Activated T-cell treated with anti-CD3 and anti-CD28 coated beads, Interleukin-2, amount 50 U/mL, for 72 hours (primary cell): ENCODE data around the gene TMEM260. TPM values are rescaled to one million over a fixed set of nuclear protein-coding genes. Genes with fewer than 3 reads are reported as not detected.

Experiments used
- ATAC-seq, 2 donors: fragments of 150-1000 bp; cut with Tn5 transposase; replicated peaks in 1 of 2; 2 replicates each; pipeline ENCODE4 v1.10.0; 2021; ENCODE audit warnings: moderate library complexity in 2 of 2, mild to moderate bottlenecking in 1 of 2
- DNase-seq, 2 donors: peaks; one replicate each; pipeline ENCODE4 v3.0.0; 2021 to 2022; ENCODE audit warnings: mixed read lengths in 1 of 2
- H3K27ac Mint-ChIP-seq: one replicate; pipeline ENCODE4 v1.8.0; 2022; ENCODE audit warnings: mild to moderate bottlenecking, moderate library complexity, mixed read lengths
- H3K27me3 Mint-ChIP-seq: one replicate; pipeline ENCODE4 v1.8.0; 2022; ENCODE audit warnings: low read depth, mixed read lengths
- H3K36me3 Mint-ChIP-seq, 2 donors: one replicate each; pipeline ENCODE4 v1.8.0; 2022; ENCODE audit warnings: mixed read lengths in 2 of 2, mild to moderate bottlenecking in 1 of 2; ENCODE audit not compliant: insufficient read depth in 2 of 2
- H3K4me1 Mint-ChIP-seq: one replicate; pipeline ENCODE4 v1.8.0; 2022; ENCODE audit warnings: low read depth, mixed read lengths
- H3K4me3 Mint-ChIP-seq, 2 donors: one replicate each; pipeline ENCODE4 v1.8.0; 2022; ENCODE audit warnings: mild to moderate bottlenecking in 2 of 2, mixed read lengths in 2 of 2, moderate library complexity in 2 of 2
- H3K9me3 Mint-ChIP-seq, 2 donors: one replicate each; pipeline ENCODE4 v1.8.0; 2022; ENCODE audit warnings: mixed read lengths in 2 of 2
- total RNA-seq, 2 donors: library from RNA; stranded (reverse); gene quantifications; one replicate each; pipeline ENCODE4 v1.2.3, GENCODE V29; 2022

The TMEM260 gene
- total RNA-seq, 2 donors from 2014 or later, result 14.2 to 15.0 TPM

- H3K4me1 Mint-ChIP-seq, result no peaks in the 10 kb centered on the region
- H3K27me3 Mint-ChIP-seq, result no peaks in the 10 kb centered on the region
- H3K4me3 Mint-ChIP-seq, result no peak overlapping the region
- no peak overlapping the region for H3K27ac Mint-ChIP-seq
- DNase-seq (no peak), ATAC-seq (no peak)
- H3K36me3 Mint-ChIP-seq, result peaks cover 13 to 23% of the 10 kb centered on the region in 2 donors
- H3K9me3 Mint-ChIP-seq, result peaks cover 3% of the 10 kb centered on the region in 2 donors
Measured at GRCh38 chr14:56630707-56631106, 51.1 kb downstream of the TMEM260 start.

DNA sequence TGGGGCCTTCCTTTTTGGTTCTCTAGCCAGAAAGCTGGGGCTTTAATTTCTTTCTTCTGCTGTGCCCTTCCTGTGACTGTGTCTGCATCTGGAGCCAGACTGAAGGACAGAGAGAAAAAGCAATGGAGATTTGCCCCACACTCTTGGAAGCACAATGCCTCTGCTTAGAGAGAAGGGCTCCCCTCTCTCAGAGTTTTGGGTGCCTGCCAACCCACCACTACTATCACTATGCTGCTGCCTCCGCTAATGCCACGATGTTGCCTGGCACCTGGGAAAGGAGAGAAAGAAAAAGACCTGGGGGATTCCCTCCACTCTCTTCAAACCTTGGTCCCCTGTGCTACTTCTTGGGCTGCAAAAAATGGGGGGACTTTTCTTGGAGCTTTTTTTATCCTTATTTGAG is 52.6 kb downstream of the TMEM260 start:
- H3K27ac Mint-ChIP-seq, result no peak overlapping the region
- DNase-seq (no peak), ATAC-seq (no peak)
- H3K4me3 Mint-ChIP-seq, result no peak overlapping the region
- peaks cover 15 to 31% of the 10 kb centered on the region in 2 donors for H3K36me3 Mint-ChIP-seq
- H3K27me3 Mint-ChIP-seq, result no peaks in the 10 kb centered on the region
- H3K4me1 Mint-ChIP-seq, result no peaks in the 10 kb centered on the region
- H3K9me3 Mint-ChIP-seq, result peaks cover 3% of the 10 kb centered on the region in 2 donors

GRCh38 chr14:56633544-56633943 is 53.9 kb downstream of the TMEM260 start:
- peaks cover 3% of the 10 kb centered on the region in 2 donors for H3K9me3 Mint-ChIP-seq
- H3K4me3 Mint-ChIP-seq, result no peak overlapping the region
- no peaks in the 10 kb centered on the region for H3K4me1 Mint-ChIP-seq
- peaks cover 16 to 34% of the 10 kb centered on the region in 2 donors for H3K36me3 Mint-ChIP-seq
- no peak overlapping the region for H3K27ac Mint-ChIP-seq
- H3K27me3 Mint-ChIP-seq, result no peaks in the 10 kb centered on the region
- ATAC-seq (no peak), DNase-seq (no peak)

DNA sequence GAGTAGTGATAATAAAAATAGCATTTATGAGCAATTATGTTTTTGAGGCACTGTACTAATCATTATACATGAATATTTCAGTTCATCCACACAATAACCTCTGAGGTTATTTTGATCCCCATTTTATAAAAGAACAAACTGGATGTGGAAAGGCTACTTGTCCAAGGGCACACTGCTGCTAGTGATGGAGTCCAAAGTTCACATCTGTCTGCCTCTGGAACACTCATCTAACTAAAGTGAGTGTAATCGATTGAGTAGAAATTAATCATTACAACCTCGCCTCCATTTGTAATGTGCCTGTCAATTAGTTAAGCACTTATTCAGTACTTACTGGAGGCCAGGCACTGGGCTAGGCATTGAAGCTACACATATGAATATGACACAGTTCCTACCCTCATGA is 55.4 kb downstream of the TMEM260 start:
- no peak overlapping the region for H3K4me3 Mint-ChIP-seq
- ATAC-seq (no peak), DNase-seq (no peak)
- H3K9me3 Mint-ChIP-seq, result peaks cover 3% of the 10 kb centered on the region in 2 donors
- H3K4me1 Mint-ChIP-seq, result no peaks in the 10 kb centered on the region
- H3K27ac Mint-ChIP-seq, result no peak overlapping the region
- peaks cover 20 to 40% of the 10 kb centered on the region in 2 donors for H3K36me3 Mint-ChIP-seq
- H3K27me3 Mint-ChIP-seq, result no peaks in the 10 kb centered on the region

GRCh38 chr14:56647493-56647892 is 67.9 kb downstream of the TMEM260 start:
- peaks cover 0 to 2% of the 10 kb centered on the region in 2 donors for H3K36me3 Mint-ChIP-seq
- H3K4me1 Mint-ChIP-seq, result no peaks in the 10 kb centered on the region
- no peak for DNase-seq
- no peaks in the 10 kb centered on the region for H3K9me3 Mint-ChIP-seq
- ATAC-seq, result no peak
- H3K27ac Mint-ChIP-seq, result no peak overlapping the region
- no peaks in the 10 kb centered on the region for H3K27me3 Mint-ChIP-seq
- no peak overlapping the region for H3K4me3 Mint-ChIP-seq

DNA sequence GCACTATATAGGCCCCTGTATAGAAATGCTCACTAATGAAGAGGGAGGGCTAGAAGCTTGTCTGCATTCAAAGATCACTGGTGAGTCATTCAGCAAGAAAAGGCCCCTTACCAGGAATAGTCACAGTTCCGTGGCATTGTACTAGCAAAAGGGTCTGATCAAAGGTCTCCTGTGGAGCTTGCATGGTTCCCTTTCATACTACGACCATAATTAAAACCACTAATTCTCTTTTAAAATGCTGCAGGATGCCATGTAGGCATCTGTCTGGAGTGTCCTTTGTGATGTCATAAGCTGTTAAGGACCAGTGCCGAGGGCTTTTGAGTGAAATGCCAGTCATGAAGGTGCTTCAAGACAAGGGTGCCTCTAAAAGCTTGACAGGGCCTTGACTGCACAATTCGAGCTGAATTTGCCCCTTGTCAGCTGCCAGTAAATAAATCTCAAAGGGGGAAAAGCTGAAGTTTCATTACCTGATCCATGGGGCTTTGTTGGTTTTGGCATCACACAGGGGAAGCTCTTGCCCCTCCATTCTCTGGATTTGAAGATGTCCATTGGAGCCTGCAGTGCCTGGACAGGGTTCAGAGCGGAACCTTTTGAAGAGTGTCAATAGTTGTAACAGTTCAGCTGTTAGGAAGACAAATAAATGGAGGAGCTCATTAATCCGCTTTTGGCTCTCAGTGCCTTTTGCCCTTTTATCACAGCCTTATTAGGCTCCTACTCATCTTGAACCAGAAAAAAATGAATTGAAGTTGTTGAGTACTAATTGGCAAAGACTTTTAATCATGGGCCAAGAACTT is 69.1 kb downstream of the TMEM260 start:
- Mint-ChIP-seq H3K9me3 (no peaks in the 10 kb centered on the region), H3K27me3 (no peaks in the 10 kb centered on the region), H3K36me3 (peaks cover 0 to 2% of the 10 kb centered on the region in 2 donors), H3K4me3 (no peak overlapping the region), H3K4me1 (no peaks in the 10 kb centered on the region), H3K27ac (no peak overlapping the region)
- no peak for ATAC-seq
- DNase-seq, result no peak

- H3K9me3 Mint-ChIP-seq, result no peaks in the 10 kb centered on the region
- no peak overlapping the region for H3K4me3 Mint-ChIP-seq
- DNase-seq (no peak), ATAC-seq (no peak)
- no peak overlapping the region for H3K27ac Mint-ChIP-seq
- peaks cover 0 to 2% of the 10 kb centered on the region in 2 donors for H3K36me3 Mint-ChIP-seq
- H3K27me3 Mint-ChIP-seq, result no peaks in the 10 kb centered on the region
- H3K4me1 Mint-ChIP-seq, result no peaks in the 10 kb centered on the region
Measured at GRCh38 chr14:56649382-56649781, 69.8 kb downstream of the TMEM260 start.

GRCh38 chr14:56650048-56650447 is 70.5 kb downstream of the TMEM260 start:
- H3K4me1 Mint-ChIP-seq, result no peaks in the 10 kb centered on the region
- H3K27ac Mint-ChIP-seq, result no peak overlapping the region
- no peaks in the 10 kb centered on the region for H3K27me3 Mint-ChIP-seq

GRCh38 chr14:56650979-56651378 is 71.4 kb downstream of the TMEM260 start:
- no peak overlapping the region for H3K4me3 Mint-ChIP-seq
- ATAC-seq (no peak), DNase-seq (no peak)
- no peaks in the 10 kb centered on the region for H3K27me3 Mint-ChIP-seq
- H3K4me1 Mint-ChIP-seq, result no peaks in the 10 kb centered on the region
- H3K9me3 Mint-ChIP-seq, result no peaks in the 10 kb centered on the region
- no peak overlapping the region for H3K27ac Mint-ChIP-seq
- no peaks in the 10 kb centered on the region for H3K36me3 Mint-ChIP-seq

More at GRCh38 chr14:56650048-56650447, 70.5 kb downstream of the TMEM260 start:
- Mint-ChIP-seq H3K4me3 (no peak overlapping the region), H3K36me3 (no peaks in the 10 kb centered on the region), H3K9me3 (no peaks in the 10 kb centered on the region)
- DNase-seq, result no peak
- ATAC-seq, result no peak

DNA sequence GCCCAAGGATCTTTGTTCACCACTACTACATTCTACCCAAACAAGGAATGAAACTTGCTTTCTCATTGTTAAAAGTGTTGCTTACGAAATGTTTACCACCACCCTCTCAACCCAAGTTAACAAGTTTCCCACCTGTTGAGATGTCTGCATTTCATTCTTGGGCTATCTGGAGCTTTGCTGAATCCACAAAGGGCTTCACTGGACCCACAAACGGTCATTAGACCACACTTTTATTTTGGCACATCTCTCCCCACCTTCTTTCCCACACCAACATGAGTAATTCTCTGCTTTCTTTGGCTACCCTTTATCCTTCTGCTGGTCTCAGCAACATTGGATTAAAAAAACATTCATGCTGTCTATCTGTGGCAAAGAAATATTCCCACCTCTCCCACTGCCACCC is 78.0 kb downstream of the TMEM260 start:
- DNase-seq (no peak), ATAC-seq (no peak)
- Mint-ChIP-seq H3K36me3 (no peaks in the 10 kb centered on the region), H3K27me3 (no peaks in the 10 kb centered on the region), H3K27ac (no peak overlapping the region), H3K9me3 (no peaks in the 10 kb centered on the region), H3K4me1 (no peaks in the 10 kb centered on the region), H3K4me3 (no peak overlapping the region)

GRCh38 chr14:56659378-56659777 is 79.8 kb downstream of the TMEM260 start:
- H3K9me3 Mint-ChIP-seq, result no peaks in the 10 kb centered on the region
- no peak for ATAC-seq

GRCh38 chr14:56659964-56660551 is 80.5 kb downstream of the TMEM260 start:
- ATAC-seq, result no peak
- Mint-ChIP-seq H3K27me3 (no peaks in the 10 kb centered on the region), H3K4me1 (no peaks in the 10 kb centered on the region), H3K27ac (no peak overlapping the region), H3K4me3 (no peak overlapping the region), H3K9me3 (no peaks in the 10 kb centered on the region), H3K36me3 (peaks cover 0 to 2% of the 10 kb centered on the region in 2 donors)
- no peak for DNase-seq

More at GRCh38 chr14:56659378-56659777, 79.8 kb downstream of the TMEM260 start:
- Mint-ChIP-seq H3K36me3 (peaks cover 0 to 1% of the 10 kb centered on the region in 2 donors), H3K4me3 (no peak overlapping the region), H3K4me1 (no peaks in the 10 kb centered on the region), H3K27ac (no peak overlapping the region), H3K27me3 (no peaks in the 10 kb centered on the region)
- DNase-seq, result no peak

DNA sequence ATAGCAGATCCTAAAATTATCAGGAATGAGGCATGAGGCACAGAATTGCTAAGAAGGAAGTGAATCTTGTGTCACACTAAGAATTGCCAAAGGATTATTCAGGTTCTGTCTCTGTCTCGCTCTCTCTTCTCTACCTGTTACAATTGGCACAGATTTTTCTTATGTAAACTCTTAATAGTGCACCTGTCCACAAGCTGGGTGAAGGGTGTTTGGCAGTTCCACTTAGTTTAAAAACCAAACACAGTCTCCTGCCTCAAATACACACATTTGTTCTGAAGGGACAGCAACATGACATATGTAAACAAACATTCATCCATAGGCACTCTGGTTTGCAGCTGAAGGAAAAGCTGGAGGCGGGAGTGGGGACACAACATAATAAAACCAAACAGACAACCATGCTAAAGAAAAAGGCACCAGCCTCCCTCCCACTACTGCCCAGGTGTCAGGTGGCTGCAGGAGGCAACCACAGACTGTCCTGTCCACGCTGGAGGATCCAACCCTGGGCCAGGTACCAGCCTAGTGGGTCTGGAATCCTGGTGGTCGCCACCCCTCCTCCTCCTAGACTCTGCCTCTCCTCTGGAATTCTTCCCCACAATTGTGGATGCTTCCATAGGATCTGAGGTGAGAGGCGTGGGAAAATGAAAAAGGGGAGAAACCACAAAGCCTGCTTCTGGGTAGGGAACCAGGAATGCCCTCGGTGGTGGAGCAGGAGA is 81.2 kb downstream of the TMEM260 start:
- Mint-ChIP-seq H3K4me1 (no peaks in the 10 kb centered on the region), H3K27ac (no peak overlapping the region), H3K27me3 (no peaks in the 10 kb centered on the region), H3K9me3 (no peaks in the 10 kb centered on the region), H3K36me3 (peaks cover 0 to 2% of the 10 kb centered on the region in 2 donors), H3K4me3 (no peak overlapping the region)
- DNase-seq (no peak), ATAC-seq (no peak)
